22Rv1 (cell line): ENCODE results near the gene TTC21B.

ENCODE experiments used
- H3K27ac ChIP-seq: fragments of 450-650 bp; 2 replicates; pipeline ENCODE4 v1.5.1; 2017
- ZFX ChIP-seq: fragments of 450-650 bp; IDR thresholded peaks from 2 replicates; pipeline ENCODE4 v1.6.1; 2017; ENCODE audit warnings: antibody characterized with exemption, borderline replicate concordance
- TF ChIP-seq, protein P1 (sequence below): fragments of 450-650 bp; IDR thresholded peaks from 2 replicates; pipeline ENCODE4 v1.5.1; 2017; ENCODE audit warnings: mild to moderate bottlenecking

The TTC21B gene

DNA sequence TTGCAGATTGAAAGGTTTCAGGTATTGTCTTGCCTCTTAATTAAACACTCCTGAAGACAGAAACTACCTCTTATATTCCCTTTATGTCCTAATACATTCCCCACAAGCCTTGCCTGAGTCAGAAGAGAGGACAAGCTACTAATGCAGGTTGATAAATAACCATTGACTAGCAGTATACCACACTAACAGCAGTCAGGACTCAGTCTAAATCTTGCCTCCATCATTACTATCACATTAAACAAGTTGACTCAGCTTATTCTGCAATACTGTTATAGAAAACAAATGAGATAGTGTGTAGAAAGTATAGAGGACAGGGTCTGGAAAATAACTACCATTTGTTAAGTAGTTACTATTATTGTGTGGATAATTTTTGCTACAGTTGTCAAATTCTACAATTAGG lies 63.8 kb downstream of the TTC21B start:
- TF ChIP-seq ZFX: no peak
- TF ChIP-seq, protein P1, sequence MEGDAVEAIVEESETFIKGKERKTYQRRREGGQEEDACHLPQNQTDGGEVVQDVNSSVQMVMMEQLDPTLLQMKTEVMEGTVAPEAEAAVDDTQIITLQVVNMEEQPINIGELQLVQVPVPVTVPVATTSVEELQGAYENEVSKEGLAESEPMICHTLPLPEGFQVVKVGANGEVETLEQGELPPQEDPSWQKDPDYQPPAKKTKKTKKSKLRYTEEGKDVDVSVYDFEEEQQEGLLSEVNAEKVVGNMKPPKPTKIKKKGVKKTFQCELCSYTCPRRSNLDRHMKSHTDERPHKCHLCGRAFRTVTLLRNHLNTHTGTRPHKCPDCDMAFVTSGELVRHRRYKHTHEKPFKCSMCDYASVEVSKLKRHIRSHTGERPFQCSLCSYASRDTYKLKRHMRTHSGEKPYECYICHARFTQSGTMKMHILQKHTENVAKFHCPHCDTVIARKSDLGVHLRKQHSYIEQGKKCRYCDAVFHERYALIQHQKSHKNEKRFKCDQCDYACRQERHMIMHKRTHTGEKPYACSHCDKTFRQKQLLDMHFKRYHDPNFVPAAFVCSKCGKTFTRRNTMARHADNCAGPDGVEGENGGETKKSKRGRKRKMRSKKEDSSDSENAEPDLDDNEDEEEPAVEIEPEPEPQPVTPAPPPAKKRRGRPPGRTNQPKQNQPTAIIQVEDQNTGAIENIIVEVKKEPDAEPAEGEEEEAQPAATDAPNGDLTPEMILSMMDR: no peak
- H3K27ac ChIP-seq: no peak overlapping the region

DNA sequence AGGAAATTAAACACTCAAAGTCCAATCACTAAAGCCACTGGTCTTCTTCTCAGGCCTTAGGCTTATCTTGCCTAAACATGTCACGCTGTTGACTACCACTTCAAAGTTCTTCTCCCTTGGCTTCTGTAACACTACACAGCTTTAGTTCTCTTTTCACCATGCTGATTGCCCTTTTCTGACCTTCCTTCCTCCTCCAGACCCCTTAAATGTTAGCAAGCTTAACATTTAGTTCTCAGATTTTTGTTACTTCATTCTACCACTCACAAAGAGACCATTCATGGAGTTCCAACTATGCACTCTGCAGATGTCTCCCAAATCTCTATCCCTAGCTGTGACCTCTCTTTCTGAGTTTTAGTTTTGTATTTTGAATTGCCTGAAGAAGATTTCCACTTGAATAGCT lies 64.4 kb downstream of the TTC21B start:
- no peak overlapping the region for H3K27ac ChIP-seq
- no peak for TF ChIP-seq ZFX
- TF ChIP-seq, protein P1: no peak

DNA sequence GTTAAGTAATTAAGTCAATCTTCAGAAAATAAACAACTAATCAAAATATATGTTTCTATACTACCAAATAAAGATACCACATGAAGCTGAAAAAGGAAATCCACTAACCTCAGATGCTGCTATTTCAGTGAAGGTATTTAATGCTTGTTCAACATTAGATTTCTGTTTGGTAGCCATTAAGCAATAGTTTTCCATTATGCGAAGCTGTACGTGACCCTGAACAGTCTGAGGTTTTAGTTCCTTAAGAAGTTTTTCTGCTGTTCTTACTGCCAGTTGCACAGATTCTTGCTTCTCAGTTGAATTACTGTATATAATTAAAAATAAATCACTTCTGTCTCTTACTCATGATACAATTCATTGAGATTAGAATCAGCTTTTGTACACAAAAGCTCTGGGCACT lies 65.4 kb downstream of the TTC21B start:
- no peak for TF ChIP-seq ZFX
- TF ChIP-seq, protein P1: no peak

DNA sequence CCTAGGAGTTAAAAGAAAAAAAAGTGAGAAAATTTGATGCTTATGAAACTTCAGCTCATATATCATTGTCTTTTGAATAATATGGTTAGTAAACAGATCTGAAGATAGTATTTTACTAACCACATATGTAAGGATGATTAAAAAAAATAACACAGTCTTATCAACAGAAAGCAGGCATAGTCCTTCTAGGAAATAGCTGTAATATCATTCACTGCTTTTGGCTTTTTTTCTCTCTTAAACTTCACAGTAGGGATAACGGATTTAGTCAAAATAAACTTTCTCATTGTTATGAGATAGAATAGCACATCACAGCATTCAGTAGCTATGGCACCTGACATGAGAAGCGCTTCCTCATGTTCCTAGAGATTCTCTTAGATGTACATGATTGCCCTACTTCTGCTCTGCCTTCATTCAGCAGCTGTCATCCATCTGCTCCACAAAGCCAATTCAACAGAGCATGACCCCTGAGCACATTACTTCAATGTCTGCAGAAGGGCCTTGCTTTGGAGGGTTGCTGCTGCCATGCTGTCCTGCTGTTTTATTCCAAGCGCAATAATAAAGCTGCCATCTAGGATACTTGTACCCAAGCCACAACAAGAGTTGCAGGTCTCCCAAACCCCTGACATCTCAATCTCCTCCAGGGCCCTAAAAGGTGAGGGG lies 67.0 kb downstream of the TTC21B start:
- no peak for TF ChIP-seq ZFX
- TF ChIP-seq, protein P1: no peak
- no peak overlapping the region for H3K27ac ChIP-seq

More for the DNA sequence above, 65.4 kb downstream of the TTC21B start:
- H3K27ac ChIP-seq: no peak overlapping the region

DNA sequence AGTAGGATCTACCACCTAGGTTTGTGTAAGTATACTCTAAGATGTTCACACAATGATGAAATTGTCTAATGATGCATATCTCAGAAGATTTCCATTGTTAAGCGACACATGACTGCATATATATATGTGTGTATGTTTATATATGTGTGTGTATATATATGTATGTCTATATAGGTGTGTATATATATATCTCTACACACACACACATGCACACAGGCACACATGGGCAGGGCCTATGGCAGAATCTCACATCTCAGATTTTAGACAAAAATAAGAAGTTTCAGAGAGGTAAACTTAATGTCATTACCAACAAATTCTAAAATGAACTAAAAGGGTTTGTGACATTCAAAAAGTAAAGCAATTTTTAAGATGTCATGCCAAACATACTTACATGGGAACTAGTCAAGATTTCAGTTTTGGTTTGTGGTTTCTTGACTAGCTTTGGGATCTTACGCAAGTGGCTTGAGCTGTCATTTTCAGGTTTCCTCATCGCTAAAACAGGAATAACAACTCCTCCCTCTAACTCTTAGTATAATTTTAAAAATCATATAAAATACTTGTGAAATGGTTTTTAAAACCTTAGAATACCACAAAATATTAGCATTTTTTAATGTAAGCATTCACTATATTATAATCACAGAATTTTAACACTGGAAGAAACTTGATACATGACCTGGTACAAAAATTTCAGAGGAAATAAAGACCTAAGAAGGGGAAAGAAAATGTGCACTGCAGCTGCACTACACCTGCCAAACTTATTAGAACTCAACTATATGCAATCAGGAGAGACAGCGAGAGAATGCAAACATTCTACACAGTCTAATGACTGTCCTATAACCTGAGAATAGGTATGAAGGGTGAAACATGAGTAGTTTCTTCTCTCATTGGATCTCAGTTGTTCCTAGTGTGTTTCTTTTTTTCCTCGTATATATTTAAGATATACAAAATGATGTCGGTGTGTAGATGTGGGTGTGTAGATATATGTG lies 75.7 kb downstream of the TTC21B start:
- no peak overlapping the region for H3K27ac ChIP-seq
- TF ChIP-seq, protein P1: no peak
- TF ChIP-seq ZFX: no peak

DNA sequence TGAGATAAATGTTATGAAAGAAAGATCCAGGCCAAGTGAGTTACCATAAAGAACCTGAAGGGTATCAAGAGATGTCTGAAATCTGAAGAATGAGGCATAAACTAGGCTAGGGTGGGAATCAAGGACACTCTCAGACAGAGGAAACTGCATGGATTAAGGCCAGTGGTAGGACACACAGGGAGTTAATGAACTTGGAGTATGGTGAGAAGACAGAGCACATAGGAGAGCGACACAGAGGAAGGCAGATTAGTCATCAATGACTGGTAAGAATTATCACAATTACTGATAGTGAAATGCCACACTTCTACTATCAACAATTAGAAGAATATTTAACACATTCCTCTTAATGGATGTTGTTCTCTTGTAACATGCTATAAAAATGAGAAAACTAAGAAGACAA lies 76.9 kb downstream of the TTC21B start:
- H3K27ac ChIP-seq: no peak overlapping the region
- TF ChIP-seq, protein P1: no peak

DNA sequence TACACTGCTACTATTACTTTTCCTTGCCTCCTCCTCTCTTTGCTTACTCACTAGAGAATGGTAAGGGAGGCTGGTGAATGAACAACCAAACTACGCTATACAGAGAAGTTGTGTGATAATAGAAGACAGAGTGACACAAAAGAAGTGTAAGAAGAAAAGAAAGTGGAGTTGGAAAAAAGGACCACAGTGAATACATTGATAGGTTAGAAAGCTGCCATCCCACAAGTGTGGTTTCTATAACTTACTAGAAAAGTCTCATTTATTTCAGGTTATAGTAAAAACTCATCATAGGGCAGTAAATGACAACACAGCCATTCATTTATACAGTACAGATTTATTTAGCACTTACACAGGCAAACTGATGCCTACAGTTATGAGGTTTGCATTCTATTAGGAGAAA lies 77.3 kb downstream of the TTC21B start:
- TF ChIP-seq, protein P1: no peak
- TF ChIP-seq ZFX: no peak
- no peak overlapping the region for H3K27ac ChIP-seq
